GM11168 (cell line): ENCODE data around the gene CAMK2G.
"Not testable (repeated sequence)": the region's sequence is repeated elsewhere in the genome, so short reads cannot be mapped to it uniquely, and the experiment has no call there.

ENCODE experiments used
- in situ Hi-C: fragments of 300-500 bp; cut with MboI; formaldehyde crosslinking; loops from one replicate; pipeline ENCODE4 v1.12.0; 2022; ENCODE audit warnings: low sequenced_read_pairs; ENCODE audit not compliant: unreplicated experiment

Gene CAMK2G

GRCh38 chr10:73874267-73875138 is at the start of gene CAMK2G:
TSS of gene CAMK2G (minus strand) at chr10:73874555. CDS start at chr10:73874461, 94 bp downstream.
- in situ Hi-C loops: no loop called here

- in situ Hi-C loops: no loop called here
These were observed 48.4 kb upstream of the CAMK2G start for GRCh38 chr10:73922864-73923133.

- in situ Hi-C loops: no loop called here
These were observed 47.9 kb upstream of the CAMK2G start for GRCh38 chr10:73922007-73922863.

GRCh38 chr10:73920089-73920488 is 45.7 kb upstream of the CAMK2G start:
- in situ Hi-C loops: no loop called here

GRCh38 chr10:73919481-73919880 is 45.1 kb upstream of the CAMK2G start:
- in situ Hi-C loops: not testable (repeated sequence)

- in situ Hi-C loops: no loop called here
These were observed 43.4 kb upstream of the CAMK2G start for GRCh38 chr10:73917566-73918305.

- in situ Hi-C loops: no loop called here
These were observed 42.6 kb upstream of the CAMK2G start for GRCh38 chr10:73916761-73917470.

GRCh38 chr10:73915206-73915851 is 41.0 kb upstream of the CAMK2G start:
- in situ Hi-C loops: no loop called here

GRCh38 chr10:73914036-73914435 is 39.7 kb upstream of the CAMK2G start:
- in situ Hi-C loops: no loop called here

- in situ Hi-C loops: no loop called here
These were observed 37.2 kb upstream of the CAMK2G start for GRCh38 chr10:73911553-73912004.

GRCh38 chr10:73910764-73911552 is 36.6 kb upstream of the CAMK2G start, which contains the start of gene PLAU:
TSS of gene PLAU (plus strand) at chr10:73911132. CDS start at chr10:73911556, 424 bp downstream.
- in situ Hi-C loops: no loop called here

- in situ Hi-C loops: no loop called here
These were observed 36.0 kb upstream of the CAMK2G start for GRCh38 chr10:73910401-73910763.

- in situ Hi-C loops: no loop called here
These were observed 35.3 kb upstream of the CAMK2G start for GRCh38 chr10:73909540-73910115.

- in situ Hi-C loops: no loop called here
These were observed 34.6 kb upstream of the CAMK2G start for GRCh38 chr10:73908853-73909539.

GRCh38 chr10:73907841-73908517 is 33.6 kb upstream of the CAMK2G start:
- in situ Hi-C loops: no loop called here

- in situ Hi-C loops: no loop called here
These were observed 32.4 kb upstream of the CAMK2G start for GRCh38 chr10:73906524-73907447.
